Brain microvascular endothelial cell (primary cell): ENCODE results near the gene PHLDB2.

Source experiments
- DNase-seq: peaks from one replicate; pipeline ENCODE4 v3.0.0-alpha.2; 2020
- H3K27ac ChIP-seq: fragments of 250-450 bp; sonication (Bioruptor Pico); 2 replicates; pipeline ENCODE4 v1.5.1; 2020; ENCODE audit warnings: mild to moderate bottlenecking, moderate library complexity
- H3K27me3 ChIP-seq: fragments of 250-450 bp; sonication (Bioruptor Pico); replicated peaks from 2 replicates; pipeline ENCODE4 v1.5.1; 2020; ENCODE audit warnings: mild to moderate bottlenecking
- H3K36me3 ChIP-seq: fragments of 250-450 bp; sonication (Bioruptor Pico); replicated peaks from 2 replicates; pipeline ENCODE4 v1.5.1; 2020; ENCODE audit warnings: mild to moderate bottlenecking
- H3K4me3 ChIP-seq: 2 replicates; pipeline ENCODE4 v1.5.1; 2011; ENCODE audit warnings: low read depth, mild to moderate bottlenecking, control low read depth, low read length, moderate library complexity
- CTCF ChIP-seq: IDR thresholded peaks from 2 replicates; pipeline ENCODE4 v1.5.1; 2011; ENCODE audit warnings: low read depth, mild to moderate bottlenecking, moderate library complexity, low read length, control low read depth, inconsistent platforms; ENCODE audit errors: missing control alignments
- in situ Hi-C: cut with HindIII; loops from 2 replicates; pipeline ENCODE4 v1.10.0; 2017; ENCODE audit warnings: low sequenced_read_pairs, low pct_ligation_motif_present

The PHLDB2 gene

GRCh38 chr3:111970376-111970775, 111.3 kb downstream of the PHLDB2 start:
- in situ Hi-C loops = no loop called here
- Histone ChIP-seq H3K27me3 (no peaks in the 10 kb centered on the region), H3K27ac (no peak overlapping the region), H3K4me3 (no peak overlapping the region), H3K36me3 (peaks cover 59% of the 10 kb centered on the region)
- TF ChIP-seq CTCF = no peak
- DNase-seq = no peak

GRCh38 chr3:111971533-111972130, 112.6 kb downstream of the PHLDB2 start:
- in situ Hi-C loops = no loop called here
- no peak for TF ChIP-seq CTCF
- Histone ChIP-seq H3K27ac (no peak overlapping the region), H3K36me3 (peaks cover 54% of the 10 kb centered on the region), H3K27me3 (no peaks in the 10 kb centered on the region), H3K4me3 (no peak overlapping the region)
- DNase-seq = no peak

- Histone ChIP-seq H3K4me3 (no peak overlapping the region), H3K36me3 (peaks cover 53% of the 10 kb centered on the region), H3K27ac (no peak overlapping the region), H3K27me3 (no peaks in the 10 kb centered on the region)
- in situ Hi-C loops = no loop called here
- TF ChIP-seq CTCF = no peak
- DNase-seq = no peak
These were observed 113.8 kb downstream of the PHLDB2 start for GRCh38 chr3:111972891-111973290.

- in situ Hi-C loops = no loop called here
- no peak for DNase-seq
- H3K4me3 ChIP-seq = no peak overlapping the region
- no peaks in the 10 kb centered on the region for H3K27me3 ChIP-seq
- no peak for TF ChIP-seq CTCF
- H3K27ac ChIP-seq = no peak overlapping the region
- H3K36me3 ChIP-seq = peaks cover 33% of the 10 kb centered on the region
These were observed 116.1 kb downstream of the PHLDB2 start for GRCh38 chr3:111975131-111975530.

GRCh38 chr3:111976254-111976653, 117.2 kb downstream of the PHLDB2 start:
- TF ChIP-seq CTCF = no peak
- no peaks in the 10 kb centered on the region for H3K27me3 ChIP-seq
- in situ Hi-C loops = no loop called here
- H3K27ac ChIP-seq = no peak overlapping the region
- DNase-seq = no peak
- no peak overlapping the region for H3K4me3 ChIP-seq
- H3K36me3 ChIP-seq = peaks cover 22% of the 10 kb centered on the region
